Measurements from ENCODE around the gene BTN2A1.

DNA sequence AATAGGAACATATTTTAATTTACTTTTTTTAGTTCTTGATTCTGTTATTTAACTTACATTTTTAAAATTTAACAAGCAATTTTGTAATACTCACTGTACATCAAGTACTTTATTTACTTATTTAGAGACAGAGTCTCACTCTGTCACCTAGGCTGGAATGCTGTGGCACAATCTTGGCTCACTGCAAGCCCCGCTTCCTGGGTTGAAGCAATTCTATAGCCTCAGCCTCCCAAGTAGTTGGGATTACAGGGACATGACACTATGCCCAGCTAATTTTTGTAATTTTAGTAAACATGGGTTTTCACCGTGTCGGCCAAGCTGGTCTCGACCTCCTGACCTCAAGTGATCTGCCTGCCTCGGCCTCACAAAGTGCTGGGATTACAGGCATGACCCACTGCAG is 10.5 kb upstream of the BTN2A1 start:
- TF ChIP-seq POLR2AphosphoS5 (IDR thresholded peaks at IDR 0.05; ENCODE audit: borderline replicate concordance, low read depth, low read length) (no peak), EZH2 (IDR thresholded peaks at IDR 0.05) (no peak), FOXP2 (optimal IDR thresholded peaks at IDR 0.05; ENCODE audit: control extremely low read depth, extremely low read length, insufficient read depth) (no peak)
